GM19043 (cell line): Measurements from ENCODE around the gene HOXA9.

Experiments
- ATAC-seq: cut with Tn5 transposase; IDR thresholded peaks from one replicate; pipeline ENCODE4 v1.9.1; 2021; ENCODE audit warnings: low read depth; ENCODE audit not compliant: unreplicated experiment

Gene HOXA9

DNA sequence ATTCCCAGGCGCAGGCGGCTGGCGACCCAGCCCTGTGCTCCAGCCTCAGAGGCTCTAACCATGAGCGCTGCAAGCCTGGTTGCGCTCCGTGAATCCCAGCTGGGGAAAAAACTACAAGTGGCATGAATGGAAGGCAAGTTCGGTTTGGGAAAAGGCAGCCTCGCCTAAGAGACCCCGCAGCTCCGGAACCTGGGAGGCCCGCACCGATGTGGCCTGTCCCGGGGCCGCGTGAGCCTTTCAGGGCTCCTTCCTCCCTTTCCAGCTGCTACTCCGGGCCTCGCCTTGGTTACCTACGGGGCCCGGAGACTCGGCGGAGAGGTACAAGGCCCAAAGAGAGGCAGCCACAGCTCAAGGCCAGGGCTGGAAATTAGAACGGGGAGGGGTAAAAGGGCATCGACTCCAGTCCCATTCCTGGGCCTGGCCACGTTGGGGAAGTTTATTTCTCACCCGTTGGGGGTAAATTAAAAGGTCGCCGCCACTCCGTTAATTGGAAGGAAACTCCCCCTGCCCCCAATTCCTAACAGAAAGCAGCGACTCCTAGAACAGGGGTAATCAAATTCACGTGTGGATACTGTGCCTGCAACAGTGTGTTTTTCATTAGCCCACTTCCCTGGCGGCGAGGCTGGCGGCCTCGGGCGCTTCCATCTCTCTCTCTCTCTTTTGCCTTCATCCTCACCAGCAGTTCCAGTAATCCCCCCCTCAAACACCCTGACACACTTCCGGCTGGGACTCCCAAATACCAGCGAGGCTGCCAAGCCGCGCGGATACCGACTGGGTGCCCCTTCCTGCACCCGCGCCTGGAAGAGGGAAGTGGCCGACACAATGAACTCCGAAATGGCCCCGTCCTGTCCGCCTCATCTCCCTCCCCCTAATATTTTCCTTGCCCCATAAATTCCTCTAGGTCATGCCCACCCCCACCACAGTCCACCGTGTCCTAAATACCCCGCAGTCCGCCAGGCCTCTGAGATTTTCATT is 1.5 kb upstream of the HOXA9 start:
- ATAC-seq: no peak

DNA sequence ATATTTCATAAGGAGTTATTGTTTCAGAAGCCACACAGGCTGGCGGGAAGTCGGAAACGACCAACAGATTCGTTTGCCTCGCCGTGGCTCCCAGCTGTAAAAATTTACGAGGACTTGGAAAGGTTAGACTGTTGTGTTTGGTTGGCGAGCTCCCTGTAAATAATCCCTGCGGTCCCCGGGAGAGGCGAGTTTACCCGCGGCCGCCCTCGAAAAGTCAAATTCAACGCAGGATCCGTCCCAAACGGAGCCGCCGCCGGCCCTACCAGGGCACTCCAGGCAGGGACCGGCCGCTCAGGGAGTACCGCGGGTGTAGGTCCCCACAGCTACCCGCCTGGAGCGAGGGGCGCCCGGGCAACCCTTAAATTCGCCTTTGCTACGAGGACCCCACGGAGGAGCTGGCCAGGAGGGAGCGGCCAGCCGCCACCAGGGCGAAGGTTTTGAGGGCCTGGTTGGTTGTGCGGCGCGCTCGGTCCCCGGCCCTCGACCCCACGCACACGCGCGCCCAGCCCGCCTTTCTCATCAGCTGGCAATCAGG is 726 bp upstream of the HOXA9 start:
- ATAC-seq: no peak

DNA sequence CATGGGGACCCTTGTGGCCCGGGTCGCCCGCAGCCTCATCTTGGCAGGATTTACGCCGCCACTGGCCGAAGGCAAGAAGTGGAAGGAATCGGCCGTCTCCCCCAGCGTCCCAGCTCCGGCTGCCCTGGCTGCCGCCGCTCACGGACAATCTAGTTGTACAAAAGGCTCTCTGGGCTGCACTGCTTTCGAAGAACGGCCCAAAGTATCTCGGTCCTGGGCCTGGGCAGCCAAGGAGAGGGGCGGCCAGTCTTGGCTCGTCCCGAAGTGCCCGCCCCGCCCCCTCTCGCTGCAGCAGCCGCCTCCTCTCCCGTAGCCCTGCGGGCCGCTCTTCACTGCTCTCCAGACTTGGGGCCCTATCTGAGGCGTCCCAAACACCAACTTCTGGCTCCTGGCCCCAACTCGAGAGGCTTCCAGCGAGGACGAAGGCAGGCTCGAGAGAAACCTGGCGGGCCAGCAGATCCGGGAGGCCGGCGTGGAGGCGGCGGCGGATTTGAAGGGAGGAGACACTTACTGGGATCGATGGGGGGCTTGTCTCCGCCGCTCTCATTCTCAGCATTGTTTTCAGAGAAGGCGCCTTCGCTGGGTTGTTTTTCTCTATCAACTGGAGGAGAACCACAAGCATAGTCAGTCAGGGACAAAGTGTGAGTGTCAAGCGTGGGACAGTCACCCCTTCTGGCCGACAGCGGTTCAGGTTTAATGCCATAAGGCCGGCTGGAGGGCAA is 809 bp downstream of the HOXA9 start:
- no peak for ATAC-seq

- ATAC-seq: no peak
These were observed 1.3 kb downstream of the HOXA9 start for GRCh38 chr7:27164045-27164366.

GRCh38 chr7:27163288-27164044 is 1.9 kb downstream of the HOXA9 start:
- ATAC-seq: no peak

GRCh38 chr7:27162561-27163287 is 2.6 kb downstream of the HOXA9 start:
- ATAC-seq: no peak

- ATAC-seq: no peak
These were observed 3.4 kb downstream of the HOXA9 start for GRCh38 chr7:27161721-27162560.

- no peak for ATAC-seq
These were observed 4.1 kb downstream of the HOXA9 start for GRCh38 chr7:27161214-27161720.

DNA sequence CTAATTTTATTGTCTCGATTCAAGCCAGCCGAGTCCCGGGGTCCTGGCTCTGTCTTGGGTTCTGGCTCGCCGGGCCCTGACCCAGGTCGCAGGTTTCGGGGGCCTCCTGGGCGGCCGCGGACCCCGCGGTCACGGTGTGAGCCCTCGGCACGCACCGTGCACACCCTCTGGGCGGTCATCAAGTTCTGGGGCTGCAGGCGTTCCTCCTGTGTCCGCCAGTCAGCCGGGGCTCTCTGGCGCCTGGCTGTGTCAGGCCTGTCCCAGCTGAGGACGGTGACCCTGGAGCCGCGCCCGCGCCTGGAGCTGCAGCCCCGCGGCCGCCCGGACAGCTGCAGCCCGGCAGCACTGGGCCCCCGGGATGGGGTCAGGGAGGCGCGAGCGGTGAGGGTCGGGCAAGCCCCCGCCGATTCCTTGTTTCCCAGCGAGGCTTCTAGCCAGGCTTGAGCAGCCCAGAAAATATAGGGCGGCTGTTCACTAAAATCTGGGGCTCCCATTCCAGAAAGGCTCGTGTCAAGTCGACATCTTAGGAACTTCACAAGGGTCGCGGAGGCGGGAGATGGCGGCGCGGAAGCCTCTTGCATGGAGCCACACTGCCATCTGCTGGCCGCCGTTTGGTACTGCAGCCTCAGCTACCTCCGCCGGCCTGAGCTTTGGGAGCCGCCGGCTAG is 4.7 kb downstream of the HOXA9 start:
- no peak for ATAC-seq

DNA sequence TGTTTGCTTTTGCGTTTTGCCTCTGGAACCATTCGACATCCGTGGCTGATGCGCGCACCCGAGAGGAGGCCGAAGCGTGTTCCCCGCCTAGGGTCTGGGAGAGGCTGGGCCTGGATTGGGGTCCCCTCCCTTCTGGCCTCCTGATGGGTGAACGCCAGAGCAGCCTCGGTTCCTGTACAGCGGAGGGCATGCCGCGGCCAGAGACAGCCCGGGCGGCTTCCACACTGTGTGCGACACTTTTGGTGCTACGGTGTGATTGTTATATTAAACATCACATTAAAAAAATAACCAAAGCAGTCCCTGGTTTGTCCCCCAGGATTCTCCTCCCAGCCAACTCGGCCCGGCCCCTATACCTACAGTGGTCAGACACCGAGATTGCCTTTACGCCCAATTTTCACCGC is 5.2 kb downstream of the HOXA9 start:
- ATAC-seq: no peak

- ATAC-seq: no peak
These were observed 5.8 kb downstream of the HOXA9 start for GRCh38 chr7:27159266-27160144.

GRCh38 chr7:27158436-27159265 is 6.7 kb downstream of the HOXA9 start:
- ATAC-seq: no peak

GRCh38 chr7:27157702-27158431 is 7.5 kb downstream of the HOXA9 start:
- ATAC-seq: no peak

DNA sequence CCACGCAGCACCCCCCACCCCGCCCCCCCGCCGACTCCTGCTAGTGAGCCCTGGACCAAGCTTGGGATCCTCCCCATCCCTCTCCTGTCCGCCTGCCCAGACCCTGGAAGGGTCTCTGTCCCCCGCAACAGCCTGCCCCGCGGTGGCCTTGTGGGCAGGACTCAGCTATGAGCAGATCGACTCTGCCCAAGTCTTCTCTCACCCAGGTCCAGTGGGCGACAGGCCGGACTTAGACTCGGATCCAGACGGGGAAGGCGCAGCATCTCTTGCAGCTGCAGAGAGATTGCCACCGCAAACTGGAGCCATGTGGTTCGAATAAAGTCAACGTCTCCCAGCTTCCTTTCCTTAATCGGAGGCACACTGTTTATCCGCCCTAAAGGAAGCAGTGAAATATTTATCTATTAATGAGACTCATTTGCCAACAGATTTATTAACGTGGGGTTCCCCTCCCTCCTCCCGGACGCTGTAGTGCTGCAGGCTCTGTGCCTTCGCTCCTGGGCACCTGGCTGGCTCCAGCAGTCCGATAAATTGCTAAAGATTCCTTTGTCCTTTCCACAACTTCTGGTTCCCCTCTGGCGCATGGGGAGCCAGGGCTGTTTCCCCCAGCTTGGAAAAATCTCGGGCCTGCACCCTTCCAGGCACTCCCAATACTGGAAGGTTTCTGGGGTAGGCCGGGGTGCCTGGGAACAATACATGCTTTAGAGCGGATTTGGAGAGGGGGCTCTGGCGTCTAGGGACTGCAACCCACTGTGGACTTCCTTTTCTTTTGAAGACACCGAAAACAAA is 8.2 kb downstream of the HOXA9 start:
- no peak for ATAC-seq

DNA sequence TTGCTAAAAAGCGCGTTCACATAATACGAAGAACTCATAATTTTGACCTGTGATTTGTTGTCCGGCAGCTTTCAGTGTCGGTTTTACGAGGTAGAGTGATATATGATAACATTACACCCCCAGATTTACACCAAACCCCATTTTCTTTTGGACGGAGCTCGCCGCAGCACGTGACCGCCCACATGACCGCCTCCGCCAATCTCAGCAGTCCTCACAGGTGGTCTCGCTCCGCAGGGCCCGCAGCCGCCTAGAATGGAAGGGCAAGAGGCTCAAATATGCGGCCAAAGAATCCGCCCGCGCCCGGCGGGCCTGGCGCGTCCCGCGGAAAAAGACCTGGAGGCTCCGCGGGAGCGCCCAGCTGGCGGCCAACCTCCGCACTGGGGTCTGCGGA is 8.8 kb downstream of the HOXA9 start, which contains the start of gene HOXA7:
HOXA7 (minus strand) TSS at position 168 of the 391 bp plus-strand sequence; CDS start at position 38, 130 bp downstream.
- ATAC-seq: no peak
